ENCODE results near the gene SHC4. TPM values are rescaled to one million over a fixed set of nuclear protein-coding genes. Genes with fewer than 3 reads are reported as not detected.
A peak's percentile ranks its signal among the peaks of the same experiment; 100 is the strongest.

Gene SHC4
- total and polyA plus RNA-seq, 2 of the 8 experiments (the other 6 are each of a cell fraction or from before 2014, with no cell fraction given) = 0.15 to 0.30 TPM

GRCh38 chr15:48924528-48925393 is 39.0 kb downstream of the SHC4 start:
- H4K5ac ChIP-seq (ENCODE audit: insufficient read length, low read depth, low read length) = no peak overlapping the region
- H4K8ac ChIP-seq (ENCODE audit: extremely low read depth, insufficient read depth, low read length) = no peak overlapping the region
- DNase-seq (ENCODE audit: low read depth in 1 of 2, low spot score in 2 of 2) (no peak), FAIRE-seq (no peak)
- H2AK5ac ChIP-seq (ENCODE audit: low read depth, low read length) = no peak overlapping the region
- H2BK120ac ChIP-seq (replicated peaks; ENCODE audit: low read depth, low read length) = no peak overlapping the region
- H3K79me1 ChIP-seq (ENCODE audit: low read depth, low read length) = no peaks in the 10 kb centered on the region
- no peak overlapping the region for H3K4ac ChIP-seq (replicated peaks; ENCODE audit: insufficient read length, low read depth, low read length)
- 89% methylated on average over 5 of the region's 5 CpGs; no CpG with 5 or more reads in 1 of the 2 experiments for WGBS, 2 experiments (ENCODE audit: extremely low coverage in 1 of 2, insufficient coverage in 1 of 2, insufficient read length in 1 of 2, insufficient replicate concordance in 2 of 2, low coverage in 1 of 2, low lambda C conversion rate in 2 of 2, missing lambda C conversion rate in 1 of 2)
- no peak overlapping the region for H3K27ac ChIP-seq (ENCODE audit: low read depth, low read length)
- no peak overlapping the region for H2BK5ac ChIP-seq (ENCODE audit: low read depth, low read length)
- no peak overlapping the region for H3K18ac ChIP-seq (ENCODE audit: extremely low read depth, low read length)
- H3K23me2 ChIP-seq (ENCODE audit: low read depth, low read length) = no peaks in the 10 kb centered on the region
- ChIA-PET CTCF (ENCODE audit: partially characterized antibody) (interaction anchor here (1.0 to 1.9 kb wide), 4 partner anchors 29 to 47 kb away, joined by 3 to 5 read pairs (median 4); no protein-coding TSS in a partner anchor), POLR2A (ENCODE audit: partially characterized antibody) (no interaction called here)
- no peak overlapping the region for H3K14ac ChIP-seq (ENCODE audit: insufficient read length)
- peak overlapping the region; percentile 57; the same call in 1 of the 2 replicates for H2AFZ ChIP-seq (ENCODE audit: low read length)
- H3K27me3 ChIP-seq (replicated peaks in 1 of 4; ENCODE audit: control insufficient read depth in 3 of 4, extremely low read depth in 1 of 4, insufficient read depth in 3 of 4, low read length in 3 of 4) = peaks cover 0 to 1% (median 0%) of the 10 kb centered on the region in 4 experiments; a peak in 1 of 7 replicates
- no peak overlapping the region for H3K4me2 ChIP-seq (ENCODE audit: insufficient read depth in 1 of 2, low read depth in 2 of 2, low read length in 2 of 2)
- H4K20me1 ChIP-seq (replicated peaks in 1 of 2; ENCODE audit: control insufficient read depth in 1 of 2, insufficient read depth in 2 of 2, low read length in 2 of 2) = no peaks in the 10 kb centered on the region
- no peak overlapping the region for H4K91ac ChIP-seq (replicated peaks; ENCODE audit: insufficient read length, low read length)
- H3K9me3 ChIP-seq (ENCODE audit: insufficient read depth in 2 of 2, low read depth in 1 of 2, low read length in 1 of 2) = no peaks in the 10 kb centered on the region
- no peaks in the 10 kb centered on the region for H3K4me1 ChIP-seq (replicated peaks in 1 of 4; ENCODE audit: control insufficient read depth in 3 of 4, insufficient read depth in 4 of 4, low read length in 3 of 4)
- no peak overlapping the region for H3K23ac ChIP-seq (ENCODE audit: insufficient read length)
- no peak overlapping the region for H3K56ac ChIP-seq (replicated peaks; ENCODE audit: insufficient read length, low read depth, low read length)
- H2BK20ac ChIP-seq (ENCODE audit: low read length) = no peak overlapping the region
- H2BK15ac ChIP-seq (ENCODE audit: low read length) = no peak overlapping the region
- H2BK12ac ChIP-seq (ENCODE audit: low read depth, low read length) = no peak overlapping the region
- H3K4me3 ChIP-seq (ENCODE audit: extremely low read depth in 1 of 4, insufficient read depth in 2 of 4, low read depth in 3 of 4, low read length in 4 of 4) = no peak overlapping the region
- H3K36me3 ChIP-seq (ENCODE audit: control insufficient read depth in 2 of 4, insufficient read depth in 4 of 4, low read length in 3 of 4) = no peaks in the 10 kb centered on the region
- no peaks in the 10 kb centered on the region for H3K79me2 ChIP-seq (ENCODE audit: control insufficient read depth in 1 of 2, insufficient read depth in 2 of 2, low read length in 2 of 2)
- H3K9ac ChIP-seq (replicated peaks in 1 of 4; ENCODE audit: extremely low read depth in 1 of 4, low read depth in 3 of 4, low read length in 3 of 4) = no peak overlapping the region
- TF ChIP-seq TCF12 (IDR thresholded peaks at IDR 0.05; ENCODE audit: low read depth, low read length) = no peak
- TF ChIP-seq SP1 (IDR thresholded peaks at IDR 0.05; ENCODE audit: low read depth, low read length) = no peak
- TF ChIP-seq YY1 (IDR thresholded peaks at IDR 0.05; ENCODE audit: low read depth, low read length) = no peak
- TF ChIP-seq POLR2A (IDR thresholded peaks at IDR 0.05; ENCODE audit: control extremely low read depth in 1 of 2, low read depth in 2 of 2, low read length in 2 of 2) = no peak
- no peak for TF ChIP-seq CTCF (IDR thresholded peaks at IDR 0.05; ENCODE audit: control extremely low read depth in 1 of 3, insufficient read depth in 1 of 3, low read depth in 1 of 3, low read length in 3 of 3)
- no peak for TF ChIP-seq SP2 (IDR thresholded peaks at IDR 0.05; ENCODE audit: low read length)
- TF ChIP-seq KDM1A (IDR thresholded peaks at IDR 0.05; ENCODE audit: borderline replicate concordance, low read length) = no peak
- no peak for TF ChIP-seq JUND (IDR thresholded peaks at IDR 0.05; ENCODE audit: low read length)
- no peak for TF ChIP-seq NANOG (IDR thresholded peaks at IDR 0.05; ENCODE audit: insufficient read depth, low read depth, low read length, poor library complexity, severe bottlenecking)
- no peak for TF ChIP-seq ATF3 (IDR thresholded peaks at IDR 0.05; ENCODE audit: insufficient read depth, low read depth, low read length)
